AG04450 (cell line): Measurements from ENCODE around the gene CYP2W1. TPM values are rescaled to one million over a fixed set of nuclear protein-coding genes. Genes with fewer than 3 reads are reported as not detected.
"Not testable (repeated sequence)": the region's sequence is repeated elsewhere in the genome, so short reads cannot be mapped to it uniquely, and the experiment has no call there.

Source experiments
- CTCF ChIA-PET: fragments of 300-600, 350-600 bp; formaldehyde crosslinking; extraction: SDS; loops from one replicate; lab custom pipeline; 2022; ENCODE audit warnings: antibody characterized with exemption, inconsistent platforms; lab: Charles Lee
- POLR2A ChIA-PET: fragments of 350-600 bp; formaldehyde crosslinking; extraction: SDS; loops from one replicate; lab custom pipeline; 2021; ENCODE audit warnings: antibody characterized with exemption, inconsistent platforms; lab: Yijun Ruan, JAX
- DNase-seq: peaks from one replicate; pipeline ENCODE4 v3.0.0-alpha.2; 2011; ENCODE audit warnings: low read depth, low spot score
- H3K27ac ChIP-seq: one replicate; pipeline ENCODE4 v1.5.1; 2012; ENCODE audit warnings: low read depth, low read length, control low read depth
- H3K27me3 ChIP-seq: one replicate; pipeline ENCODE4 v1.6.0; 2012; ENCODE audit warnings: low read length; ENCODE audit not compliant: control insufficient read depth, insufficient read depth
- H3K4me3 ChIP-seq: 2 replicates; pipeline ENCODE4 v1.5.1; 2011; ENCODE audit warnings: mild to moderate bottlenecking, low read depth, low read length, control low read depth
- H3K9me3 ChIP-seq: 2 replicates; pipeline ENCODE4 v1.5.1; 2012; ENCODE audit warnings: low read length; ENCODE audit not compliant: control insufficient read depth, insufficient read depth
- polyA plus RNA-seq: library from polyadenylated mRNA; depleted of rRNA; stranded (reverse); fragments of >200 nt; gene quantifications from 2 replicates; pipeline ENCODE4 v1.2.3, GENCODE V29; 2011
- TF ChIP-seq, protein P1 (sequence below): IDR thresholded peaks from 2 replicates; pipeline ENCODE4 v1.5.1; 2011; ENCODE audit warnings: low read depth, low read length, control low read depth, inconsistent platforms

CYP2W1 gene
- polyA plus RNA-seq, 1 experiment = not detected

DNA sequence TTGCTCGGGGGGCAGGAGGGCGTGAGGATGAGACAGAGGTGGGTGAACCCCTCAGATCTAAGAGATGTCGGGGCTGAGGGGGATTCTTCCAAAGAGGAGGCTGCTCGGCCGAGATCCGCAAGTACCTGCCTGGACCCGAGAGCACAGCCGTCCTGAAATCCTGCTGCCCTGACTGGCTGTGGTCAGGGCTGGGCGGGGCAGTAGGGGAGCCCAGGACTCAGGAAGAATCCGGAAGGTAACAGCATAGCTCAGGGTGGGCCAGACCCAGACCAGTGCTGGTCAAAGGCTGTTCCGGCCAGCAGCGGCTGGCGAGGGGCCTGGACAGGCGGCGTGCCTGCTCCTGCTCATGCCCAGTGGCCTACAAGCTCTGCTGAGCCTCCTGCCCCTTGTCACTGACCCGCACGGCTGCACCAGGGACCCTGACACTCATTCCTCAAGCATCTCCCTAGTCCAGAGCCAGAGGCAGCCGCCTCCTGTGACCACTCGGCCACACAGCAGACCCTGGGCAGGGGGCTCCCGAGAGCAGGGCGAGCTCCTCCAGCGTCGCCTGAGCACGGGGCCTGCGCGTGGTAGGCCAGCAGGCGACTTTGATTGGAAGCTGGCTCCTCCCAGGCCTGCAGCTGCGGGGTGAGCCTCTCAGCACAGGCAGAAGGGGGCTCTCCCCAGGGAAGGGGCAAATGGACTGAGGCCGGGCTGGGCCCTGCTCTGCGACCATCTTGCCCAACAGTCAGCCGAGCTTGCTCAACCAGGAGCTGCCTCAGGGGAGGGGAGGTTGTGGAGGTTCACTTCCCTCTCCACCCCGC is 25.4 kb upstream of the CYP2W1 start:
- H3K4me3 ChIP-seq = no peak overlapping the region
- CTCF ChIA-PET = interaction anchor here (1.2 kb wide), 1 partner anchor 17 kb away, joined by 3 read pairs; no protein-coding TSS in a partner anchor
- no peak for DNase-seq
- TF ChIP-seq, protein P1, sequence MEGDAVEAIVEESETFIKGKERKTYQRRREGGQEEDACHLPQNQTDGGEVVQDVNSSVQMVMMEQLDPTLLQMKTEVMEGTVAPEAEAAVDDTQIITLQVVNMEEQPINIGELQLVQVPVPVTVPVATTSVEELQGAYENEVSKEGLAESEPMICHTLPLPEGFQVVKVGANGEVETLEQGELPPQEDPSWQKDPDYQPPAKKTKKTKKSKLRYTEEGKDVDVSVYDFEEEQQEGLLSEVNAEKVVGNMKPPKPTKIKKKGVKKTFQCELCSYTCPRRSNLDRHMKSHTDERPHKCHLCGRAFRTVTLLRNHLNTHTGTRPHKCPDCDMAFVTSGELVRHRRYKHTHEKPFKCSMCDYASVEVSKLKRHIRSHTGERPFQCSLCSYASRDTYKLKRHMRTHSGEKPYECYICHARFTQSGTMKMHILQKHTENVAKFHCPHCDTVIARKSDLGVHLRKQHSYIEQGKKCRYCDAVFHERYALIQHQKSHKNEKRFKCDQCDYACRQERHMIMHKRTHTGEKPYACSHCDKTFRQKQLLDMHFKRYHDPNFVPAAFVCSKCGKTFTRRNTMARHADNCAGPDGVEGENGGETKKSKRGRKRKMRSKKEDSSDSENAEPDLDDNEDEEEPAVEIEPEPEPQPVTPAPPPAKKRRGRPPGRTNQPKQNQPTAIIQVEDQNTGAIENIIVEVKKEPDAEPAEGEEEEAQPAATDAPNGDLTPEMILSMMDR = no peak
- peaks cover 40% of the 10 kb centered on the region for H3K27me3 ChIP-seq
- POLR2A ChIA-PET = interaction anchor here (0.6 kb wide), 1 partner anchor 49 kb away, joined by 4 read pairs; no protein-coding TSS in a partner anchor
- peaks cover 7% of the 10 kb centered on the region; the same call in 1 of the 2 replicates for H3K9me3 ChIP-seq
- no peak overlapping the region for H3K27ac ChIP-seq

DNA sequence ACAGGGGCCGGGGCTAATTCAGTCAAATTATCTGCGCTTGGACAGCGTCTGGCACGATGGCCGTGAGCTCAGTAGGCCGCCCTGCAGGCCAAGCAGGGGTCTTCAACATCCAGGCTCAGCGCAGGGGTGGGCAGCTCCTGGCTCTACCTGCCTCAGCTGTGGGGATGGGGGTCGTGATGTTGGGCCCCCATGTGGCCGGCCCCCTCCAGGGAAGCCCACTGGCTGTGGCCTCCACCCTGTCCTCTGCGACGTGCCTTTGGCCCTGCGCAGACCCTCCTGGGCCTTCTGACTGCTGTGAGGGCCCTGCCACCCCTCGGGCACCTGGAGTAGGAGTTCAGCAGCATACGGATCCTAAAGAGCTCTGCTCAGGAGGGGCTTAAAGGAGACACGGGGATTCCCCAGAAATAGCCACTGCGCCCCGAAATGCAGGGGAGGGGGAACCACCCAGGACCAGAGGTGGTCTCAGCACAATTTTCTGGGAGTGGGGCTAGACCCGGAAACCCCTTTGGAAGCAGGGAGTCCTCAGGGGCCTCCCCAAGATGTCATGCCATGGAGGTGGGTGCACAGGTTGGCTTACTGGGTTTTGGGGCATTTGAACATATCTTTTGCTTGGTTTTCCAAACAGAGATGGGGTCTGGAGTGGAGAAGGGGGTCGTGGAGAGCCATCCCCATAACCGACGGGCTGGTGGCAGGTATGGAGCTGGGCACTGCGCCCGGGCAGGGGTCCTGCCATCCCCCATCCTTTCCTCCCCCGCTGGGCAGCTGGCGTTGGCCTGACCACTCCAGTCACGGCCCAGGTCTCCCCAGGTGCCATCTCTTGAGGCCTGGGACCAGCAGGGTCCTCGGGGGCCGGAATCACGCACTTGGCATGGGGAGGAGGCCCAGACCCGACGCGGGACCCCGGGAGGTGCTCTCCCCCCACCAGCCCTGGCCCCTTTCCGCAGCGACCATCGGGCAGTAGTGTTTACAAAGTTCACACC is 24.5 kb upstream of the CYP2W1 start:
- H3K27ac ChIP-seq = no peak overlapping the region
- H3K4me3 ChIP-seq = no peak overlapping the region
- H3K9me3 ChIP-seq = peaks cover 8% of the 10 kb centered on the region; the same call in 1 of the 2 replicates
- CTCF ChIA-PET = interaction anchor here (1.2 kb wide), 1 partner anchor 16 kb away, joined by 3 read pairs; no protein-coding TSS in a partner anchor
- TF ChIP-seq, protein P1 = no peak
- DNase-seq = no peak
- peaks cover 33% of the 10 kb centered on the region for H3K27me3 ChIP-seq
- POLR2A ChIA-PET = no interaction called here

DNA sequence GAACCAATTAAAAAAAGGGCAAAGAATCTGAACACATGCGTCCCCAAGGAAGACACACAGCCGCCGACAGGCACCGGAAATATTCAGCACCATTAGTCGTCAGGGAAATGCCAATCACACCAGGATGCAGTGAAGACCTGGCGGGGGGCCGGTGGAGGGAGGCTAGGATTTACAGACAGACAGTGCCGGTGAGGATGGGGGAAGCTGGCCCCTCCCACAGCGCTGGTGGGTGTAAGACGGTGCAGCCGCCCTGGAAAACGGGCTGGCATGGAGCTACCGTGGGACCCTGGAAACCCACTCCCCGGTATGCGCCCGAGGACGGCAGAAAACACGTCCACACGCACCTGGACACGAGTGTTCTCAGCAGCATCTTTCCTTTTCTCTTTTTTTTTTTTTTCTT is 23.7 kb upstream of the CYP2W1 start:
- CTCF ChIA-PET = interaction anchor here (0.6 kb wide), 1 partner anchor 11 kb away, joined by 7 read pairs; no protein-coding TSS in a partner anchor
- POLR2A ChIA-PET = no interaction called here
- Histone ChIP-seq H3K4me3 (no peak overlapping the region), H3K27ac (no peak overlapping the region), H3K27me3 (peaks cover 33% of the 10 kb centered on the region), H3K9me3 (peaks cover 8% of the 10 kb centered on the region; the same call in 1 of the 2 replicates)
- DNase-seq = no peak
- TF ChIP-seq, protein P1 = no peak

DNA sequence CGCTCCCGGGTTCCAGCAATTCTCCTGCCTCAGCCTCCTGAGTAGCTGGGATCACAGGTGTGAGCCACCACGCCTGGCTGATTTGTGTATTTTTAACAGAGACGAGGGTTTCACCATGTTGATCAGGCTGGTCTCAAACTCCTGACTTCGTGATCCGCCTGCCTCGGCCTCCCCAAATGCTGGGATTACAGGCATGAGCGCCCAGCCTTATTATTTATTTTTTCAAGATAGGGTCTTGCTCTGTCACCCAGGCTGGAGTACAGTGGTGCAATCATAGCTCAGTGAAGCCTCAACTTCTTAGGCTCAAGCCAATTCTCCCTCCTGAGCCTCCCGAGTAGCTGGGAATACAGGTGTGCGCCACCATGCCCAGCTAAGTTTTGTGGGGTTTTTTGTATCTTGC is 23.2 kb upstream of the CYP2W1 start:
- ChIA-PET POLR2A (interaction anchor here (0.9 kb wide), 1 partner anchor 15 kb away, joined by 3 read pairs; the partner anchor contains the start of gene COX19), CTCF (interaction anchor here (0.6 kb wide), 1 partner anchor 10 kb away, joined by 7 read pairs; no protein-coding TSS in a partner anchor)
- not testable (repeated sequence) for DNase-seq, H3K4me3 ChIP-seq, H3K9me3 ChIP-seq, H3K27ac ChIP-seq
- H3K27me3 ChIP-seq = peaks cover 33% of the 10 kb centered on the region

DNA sequence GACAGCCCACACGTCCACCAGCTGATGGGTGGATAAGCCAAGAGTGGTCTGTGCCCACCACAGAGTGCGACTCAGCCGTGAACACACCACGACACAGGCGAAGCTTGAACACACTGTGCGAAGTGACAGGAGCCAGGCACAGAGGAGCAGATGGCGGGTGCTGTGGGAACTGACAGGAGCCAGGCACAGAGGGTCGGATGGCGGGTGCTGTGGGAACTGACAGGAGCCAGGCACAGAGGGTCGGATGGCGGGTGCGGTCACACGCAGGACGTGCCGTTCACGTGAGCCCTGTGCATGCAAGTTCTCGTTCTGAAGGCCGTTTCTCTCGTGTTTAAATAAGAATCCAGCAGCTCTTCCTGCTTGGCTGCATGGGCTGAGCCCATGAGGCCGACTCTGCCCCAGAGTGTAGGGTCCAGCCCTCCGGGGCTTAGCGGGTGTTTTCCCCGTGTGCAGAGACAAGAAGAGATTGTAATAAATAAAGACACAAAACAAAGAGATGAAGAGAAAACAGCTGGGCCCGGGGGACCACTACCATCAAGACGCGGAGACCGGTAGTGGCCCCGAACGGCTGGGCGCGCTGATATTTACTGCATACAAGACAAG is 22.6 kb upstream of the CYP2W1 start:
- CTCF ChIA-PET = no interaction called here

DNA sequence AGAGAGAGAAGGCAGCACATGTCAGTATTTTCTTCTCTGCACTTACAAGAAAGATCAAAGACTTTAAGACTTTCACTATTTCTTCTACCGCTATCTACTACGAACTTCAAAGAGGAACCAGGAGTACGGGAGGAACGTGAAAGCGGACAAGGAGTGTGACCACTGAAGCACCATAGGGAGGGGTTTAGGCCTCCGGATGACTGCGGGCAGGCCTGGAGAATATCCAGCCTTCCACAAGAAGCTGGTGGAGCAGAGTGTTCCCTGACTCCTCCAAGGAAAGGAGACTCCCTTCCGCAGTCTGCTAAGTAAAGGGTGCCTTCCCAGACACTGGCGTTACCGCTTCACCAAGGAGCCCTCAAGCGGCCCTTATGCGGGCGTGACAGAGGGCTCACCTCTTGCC is 22.0 kb upstream of the CYP2W1 start:
- H3K9me3 ChIP-seq, H3K27ac ChIP-seq, CTCF ChIA-PET, H3K4me3 ChIP-seq, DNase-seq, POLR2A ChIA-PET: not testable (repeated sequence)
- peaks cover 26% of the 10 kb centered on the region for H3K27me3 ChIP-seq

More for the DNA sequence above, 22.6 kb upstream of the CYP2W1 start:
- no peak for DNase-seq
- POLR2A ChIA-PET = interaction anchor here (0.9 kb wide), 1 partner anchor 15 kb away, joined by 3 read pairs; the partner anchor contains the start of gene COX19
- Histone ChIP-seq H3K4me3 (no peak overlapping the region), H3K27ac (no peak overlapping the region), H3K9me3 (peaks cover 8% of the 10 kb centered on the region; the same call in 1 of the 2 replicates), H3K27me3 (peaks cover 27% of the 10 kb centered on the region)
- TF ChIP-seq, protein P1 = no peak
